Muscle layer of colon (tissue), 2 donors: Measurements from ENCODE around the gene SPRED2.

Source experiments
- H3K27ac ChIP-seq: one replicate; pipeline ENCODE4 v1.7.0; 2013; ENCODE audit warnings: low read depth, mild to moderate bottlenecking, low read length, moderate library complexity
- H3K27me3 ChIP-seq, 2 donors: one replicate each; pipeline ENCODE4 v1.7.0; 2013; ENCODE audit warnings: low read length in 2 of 2, mild to moderate bottlenecking in 2 of 2; ENCODE audit not compliant: insufficient read depth in 2 of 2, control insufficient read depth in 1 of 2
- H3K36me3 ChIP-seq: one replicate; pipeline ENCODE4 v1.7.0; 2013; ENCODE audit warnings: mild to moderate bottlenecking, low read length; ENCODE audit not compliant: insufficient read depth
- H3K4me1 ChIP-seq: one replicate; pipeline ENCODE4 v1.7.0; 2013; ENCODE audit warnings: mild to moderate bottlenecking, low read length; ENCODE audit not compliant: insufficient read depth
- H3K4me3 ChIP-seq, 2 donors: one replicate each; pipeline ENCODE4 v1.7.0; 2013; ENCODE audit warnings: low read length in 2 of 2, low read depth in 1 of 2, mild to moderate bottlenecking in 1 of 2, moderate library complexity in 1 of 2
- H3K9ac ChIP-seq: one replicate; pipeline ENCODE4 v1.7.0; 2013; ENCODE audit warnings: low read length
- H3K9me3 ChIP-seq: one replicate; pipeline ENCODE4 v1.7.0; 2013; ENCODE audit warnings: mild to moderate bottlenecking, low read length
- donor health status: abdominal sarcoma.
- donor health status: Adenocarcinoma of cecum.

SPRED2 gene

GRCh38 chr2:65465124-65465523 is 32.7 kb upstream of the SPRED2 start:
- Histone ChIP-seq H3K36me3 (no peaks in the 10 kb centered on the region), H3K4me1 (no peaks in the 10 kb centered on the region), H3K9ac (no peak overlapping the region), H3K27me3 (no peaks in the 10 kb centered on the region), H3K4me3 (no peak overlapping the region), H3K27ac (no peak overlapping the region), H3K9me3 (no peaks in the 10 kb centered on the region)

GRCh38 chr2:65464604-65465003 is 32.2 kb upstream of the SPRED2 start:
- H3K27me3 ChIP-seq = no peaks in the 10 kb centered on the region
- H3K9ac ChIP-seq = no peak overlapping the region
- no peak overlapping the region for H3K27ac ChIP-seq
- no peaks in the 10 kb centered on the region for H3K9me3 ChIP-seq
- H3K4me1 ChIP-seq = no peaks in the 10 kb centered on the region
- no peak overlapping the region for H3K4me3 ChIP-seq
- no peaks in the 10 kb centered on the region for H3K36me3 ChIP-seq

- no peak overlapping the region for H3K27ac ChIP-seq
- H3K4me1 ChIP-seq = no peaks in the 10 kb centered on the region
- H3K9me3 ChIP-seq = no peaks in the 10 kb centered on the region
- no peaks in the 10 kb centered on the region for H3K27me3 ChIP-seq
- no peak overlapping the region for H3K4me3 ChIP-seq
- H3K36me3 ChIP-seq = no peaks in the 10 kb centered on the region
- H3K9ac ChIP-seq = no peak overlapping the region
Observed at GRCh38 chr2:65458999-65459398, 26.6 kb upstream of the SPRED2 start.

GRCh38 chr2:65456886-65457285 is 24.5 kb upstream of the SPRED2 start:
- Histone ChIP-seq H3K27me3 (no peaks in the 10 kb centered on the region), H3K9me3 (no peaks in the 10 kb centered on the region), H3K4me3 (no peak overlapping the region), H3K36me3 (no peaks in the 10 kb centered on the region), H3K27ac (no peak overlapping the region), H3K4me1 (no peaks in the 10 kb centered on the region), H3K9ac (no peak overlapping the region)

GRCh38 chr2:65456064-65456463 is 23.7 kb upstream of the SPRED2 start:
- H3K9me3 ChIP-seq = no peaks in the 10 kb centered on the region
- H3K4me3 ChIP-seq = no peak overlapping the region
- H3K4me1 ChIP-seq = no peaks in the 10 kb centered on the region
- no peak overlapping the region for H3K9ac ChIP-seq
- H3K36me3 ChIP-seq = no peaks in the 10 kb centered on the region
- no peaks in the 10 kb centered on the region for H3K27me3 ChIP-seq
- H3K27ac ChIP-seq = no peak overlapping the region

GRCh38 chr2:65453916-65454315 is 21.5 kb upstream of the SPRED2 start:
- Histone ChIP-seq H3K4me1 (no peaks in the 10 kb centered on the region), H3K36me3 (no peaks in the 10 kb centered on the region), H3K4me3 (no peak overlapping the region)

GRCh38 chr2:65452150-65452895 is 19.9 kb upstream of the SPRED2 start:
- Histone ChIP-seq H3K9me3 (no peaks in the 10 kb centered on the region), H3K9ac (no peak overlapping the region), H3K36me3 (no peaks in the 10 kb centered on the region), H3K27me3 (no peaks in the 10 kb centered on the region), H3K4me1 (no peaks in the 10 kb centered on the region), H3K4me3 (no peak overlapping the region), H3K27ac (no peak overlapping the region)

More at GRCh38 chr2:65453916-65454315, 21.5 kb upstream of the SPRED2 start:
- H3K27me3 ChIP-seq = no peaks in the 10 kb centered on the region
- no peak overlapping the region for H3K27ac ChIP-seq
- H3K9me3 ChIP-seq = no peaks in the 10 kb centered on the region
- H3K9ac ChIP-seq = no peak overlapping the region

GRCh38 chr2:65450810-65451209 is 18.4 kb upstream of the SPRED2 start:
- H3K36me3 ChIP-seq = no peaks in the 10 kb centered on the region
- no peak overlapping the region for H3K27ac ChIP-seq

GRCh38 chr2:65450393-65450792 is 18.0 kb upstream of the SPRED2 start:
- Histone ChIP-seq H3K36me3 (no peaks in the 10 kb centered on the region), H3K9me3 (no peaks in the 10 kb centered on the region), H3K27ac (no peak overlapping the region), H3K4me1 (no peaks in the 10 kb centered on the region), H3K27me3 (no peaks in the 10 kb centered on the region), H3K4me3 (no peak overlapping the region), H3K9ac (no peak overlapping the region)

More at GRCh38 chr2:65450810-65451209, 18.4 kb upstream of the SPRED2 start:
- Histone ChIP-seq H3K4me3 (no peak overlapping the region), H3K27me3 (no peaks in the 10 kb centered on the region), H3K9ac (no peak overlapping the region), H3K9me3 (no peaks in the 10 kb centered on the region), H3K4me1 (no peaks in the 10 kb centered on the region)

GRCh38 chr2:65443509-65444186 is 11.2 kb upstream of the SPRED2 start:
- no peaks in the 10 kb centered on the region for H3K27me3 ChIP-seq
- no peaks in the 10 kb centered on the region for H3K4me1 ChIP-seq
- H3K36me3 ChIP-seq = no peaks in the 10 kb centered on the region
- no peak overlapping the region for H3K27ac ChIP-seq
- no peaks in the 10 kb centered on the region for H3K9me3 ChIP-seq
- H3K4me3 ChIP-seq = no peak overlapping the region
- no peak overlapping the region for H3K9ac ChIP-seq

- no peaks in the 10 kb centered on the region for H3K4me1 ChIP-seq
- H3K27ac ChIP-seq = no peak overlapping the region
- no peaks in the 10 kb centered on the region for H3K36me3 ChIP-seq
Observed at GRCh38 chr2:65442420-65443020, 10.1 kb upstream of the SPRED2 start.

More at GRCh38 chr2:65442420-65443020, 10.1 kb upstream of the SPRED2 start:
- no peaks in the 10 kb centered on the region for H3K27me3 ChIP-seq
- no peak overlapping the region for H3K9ac ChIP-seq
- H3K4me3 ChIP-seq = no peak overlapping the region
- H3K9me3 ChIP-seq = no peaks in the 10 kb centered on the region
